HG03342 (cell line): ENCODE results near the gene ANGPTL8.

ENCODE experiments used
- ATAC-seq: cut with Tn5 transposase; IDR thresholded peaks from one replicate; pipeline ENCODE4 v1.9.1; 2021; ENCODE audit warnings: mild to moderate bottlenecking, moderate library complexity; ENCODE audit not compliant: unreplicated experiment

The ANGPTL8 gene

DNA sequence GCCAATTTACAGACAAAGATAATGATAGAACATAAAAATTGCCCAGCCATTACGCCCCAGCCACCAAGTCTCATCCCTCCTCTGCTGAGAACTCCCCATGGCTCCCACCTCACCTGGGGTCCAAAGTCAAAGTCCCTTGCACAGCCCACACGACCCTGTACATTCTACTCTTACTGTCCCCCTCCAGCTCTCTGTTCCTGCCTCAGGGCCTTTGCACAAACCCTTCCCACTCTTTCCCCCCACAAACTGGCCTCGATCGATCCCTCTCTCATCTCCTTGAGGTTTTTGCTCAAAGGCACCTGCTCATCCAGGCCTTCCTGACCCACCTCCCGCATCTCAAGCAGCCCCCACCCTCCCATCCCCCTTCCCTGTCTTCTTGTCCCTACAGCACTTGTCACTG lies 21.6 kb downstream of the ANGPTL8 start:
- no peak for ATAC-seq

DNA sequence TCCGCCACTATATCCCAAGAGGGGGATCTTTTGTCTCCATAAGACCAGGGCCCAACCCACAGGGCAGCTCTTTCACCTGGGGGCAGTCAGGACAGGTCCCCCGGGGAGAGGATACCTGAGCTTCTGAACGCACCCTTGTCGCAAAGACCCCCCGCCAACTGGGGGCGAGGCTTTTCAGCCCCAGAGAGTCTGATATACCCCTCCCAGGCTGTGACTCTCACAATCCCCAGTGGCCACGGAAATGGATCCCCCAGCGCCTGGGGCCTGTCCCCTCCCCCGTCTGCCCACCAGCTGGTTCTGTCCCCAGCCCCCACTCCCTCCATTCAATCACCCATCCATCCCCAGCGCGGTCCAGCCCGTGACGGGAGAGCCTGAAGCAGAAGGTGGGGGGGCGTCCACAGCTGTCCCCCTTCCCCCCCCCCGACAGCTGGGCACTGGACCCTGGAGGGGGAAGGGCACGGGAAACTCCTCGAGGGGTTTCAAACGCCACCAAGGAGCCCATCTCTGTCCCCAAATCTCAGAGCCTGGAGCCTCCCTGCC lies 22.1 kb downstream of the ANGPTL8 start:
- ATAC-seq: no peak

DNA sequence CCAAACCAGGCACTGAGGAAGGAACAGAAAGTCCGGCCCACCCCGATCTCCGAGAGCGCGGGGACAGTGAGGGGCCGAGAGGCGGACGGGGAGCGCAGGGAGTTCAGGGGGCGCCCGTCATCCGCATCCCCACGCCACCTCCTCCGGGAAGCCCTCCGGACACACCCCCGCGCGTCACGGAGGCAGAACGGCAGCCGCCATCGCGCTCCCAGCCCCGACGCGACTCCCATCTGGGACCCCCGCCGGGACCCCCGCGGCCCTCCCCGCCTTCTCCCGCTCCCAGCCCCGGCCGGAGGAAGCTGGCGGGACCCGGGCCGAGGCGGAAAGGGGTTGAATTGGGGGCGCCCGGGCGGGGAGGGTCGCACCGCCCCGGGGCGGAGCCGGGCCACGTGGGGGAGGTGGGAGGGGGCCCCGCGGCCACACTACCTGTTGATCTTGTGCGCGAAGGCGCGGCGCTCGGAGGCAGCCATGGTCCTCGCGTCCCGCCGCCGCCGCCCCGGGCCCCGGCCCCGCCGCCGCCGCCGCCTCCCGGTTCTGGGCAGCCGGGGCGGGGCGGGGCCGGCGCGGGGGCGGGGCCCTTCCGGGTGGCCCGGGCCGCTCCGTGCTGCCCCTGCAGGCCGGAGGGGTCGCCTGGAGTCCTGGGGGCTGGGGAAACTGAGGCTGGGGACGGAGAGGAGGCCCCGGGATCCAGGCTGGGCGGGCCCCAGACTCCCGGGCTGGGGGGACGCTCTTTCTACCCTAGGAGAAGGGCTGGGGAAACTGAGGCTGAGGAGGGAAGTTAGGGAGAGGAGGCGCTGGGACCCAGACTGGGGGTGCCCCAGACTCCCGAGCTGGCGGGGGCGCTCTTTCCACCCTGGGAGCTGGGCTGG lies 22.8 kb downstream of the ANGPTL8 start, which contains the start of gene DOCK6:
Gene DOCK6, minus strand, starts transcription at position 554 of the 869 bp plus-strand sequence. Its CDS starts 84 bp downstream, at position 470.
- ATAC-seq: no peak

DNA sequence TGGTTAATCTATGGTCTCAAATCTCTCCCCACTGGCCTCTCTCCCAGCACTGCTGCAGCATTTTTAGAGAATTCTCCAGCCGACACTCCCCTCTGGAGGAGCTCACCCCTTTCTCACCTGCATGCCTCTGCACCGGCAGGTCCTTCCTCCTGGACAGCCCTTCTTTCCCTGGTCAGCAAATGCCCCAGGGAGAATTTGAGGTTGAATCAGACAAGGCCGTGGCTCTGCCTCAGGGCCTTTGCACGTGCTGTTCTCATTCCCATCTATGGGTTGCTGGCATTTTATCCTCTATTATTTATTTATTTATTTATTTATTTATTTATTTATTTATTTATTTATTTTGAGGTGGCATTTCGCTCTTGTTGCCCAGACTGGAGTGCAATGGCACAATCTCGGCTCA lies 24.3 kb downstream of the ANGPTL8 start:
- no peak for ATAC-seq

DNA sequence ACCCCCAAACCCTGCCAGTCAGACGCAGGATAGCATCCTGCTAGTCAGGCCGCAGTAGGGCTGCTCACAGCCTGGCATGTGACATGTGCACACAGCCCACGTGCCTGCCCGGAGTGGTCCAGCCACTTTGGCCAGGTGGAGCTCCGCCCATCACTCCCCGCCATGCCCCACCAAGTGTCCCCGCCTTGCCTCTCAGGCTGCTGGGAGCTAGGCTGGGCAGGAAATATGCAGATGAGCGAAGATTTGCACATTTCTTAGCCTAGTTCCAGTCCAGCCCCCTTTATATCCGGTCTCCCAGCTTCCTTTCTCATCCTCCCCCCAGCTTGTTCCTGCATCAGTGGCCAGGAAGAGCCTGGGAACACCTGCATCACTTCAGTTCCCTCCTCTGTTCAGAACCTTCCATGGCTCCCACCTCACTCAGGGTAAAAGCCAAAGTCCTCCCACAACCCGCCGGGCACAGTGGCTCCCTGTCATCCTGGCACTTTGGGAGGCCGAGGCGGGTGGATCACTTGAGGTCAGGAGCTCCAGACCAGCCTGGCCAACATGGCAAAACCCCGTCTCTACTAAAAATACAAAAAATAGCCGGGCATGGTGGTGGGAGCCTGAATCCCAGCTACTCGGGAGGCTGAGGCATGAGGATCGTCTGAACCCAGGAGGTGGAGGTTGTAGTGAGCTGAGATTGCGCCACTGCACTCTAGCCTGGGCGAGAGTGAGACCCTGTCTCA lies 25.2 kb downstream of the ANGPTL8 start:
- ATAC-seq: no peak

DNA sequence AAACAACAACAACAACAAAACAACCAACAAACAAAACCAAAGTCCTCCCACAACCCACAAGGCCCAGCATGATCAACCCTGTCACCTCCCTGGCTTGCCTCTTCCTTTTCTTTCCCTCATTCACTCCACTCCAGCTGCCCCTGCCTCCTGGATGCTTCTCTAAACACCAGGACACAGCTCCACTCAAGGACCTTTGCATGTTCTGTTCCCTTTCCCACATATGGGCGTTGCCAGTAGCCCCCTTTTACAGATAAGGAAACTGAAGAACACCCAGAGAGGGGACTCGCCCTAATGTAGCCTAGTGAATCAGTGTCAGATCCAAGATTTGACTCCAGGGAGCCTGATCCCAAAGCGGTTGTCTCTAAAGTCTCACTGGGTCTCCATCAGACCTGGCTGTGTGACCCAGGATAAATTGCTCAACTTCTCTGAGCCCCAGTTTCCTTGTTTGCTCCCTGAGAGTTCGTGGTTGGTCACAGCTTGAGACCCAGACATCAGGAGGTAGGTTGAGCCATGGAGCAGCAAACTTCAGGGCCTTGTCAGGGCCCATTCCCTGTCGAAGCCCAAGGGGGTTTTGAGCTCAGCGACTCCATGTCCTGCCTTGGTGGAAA lies 25.9 kb downstream of the ANGPTL8 start:
- no peak for ATAC-seq

DNA sequence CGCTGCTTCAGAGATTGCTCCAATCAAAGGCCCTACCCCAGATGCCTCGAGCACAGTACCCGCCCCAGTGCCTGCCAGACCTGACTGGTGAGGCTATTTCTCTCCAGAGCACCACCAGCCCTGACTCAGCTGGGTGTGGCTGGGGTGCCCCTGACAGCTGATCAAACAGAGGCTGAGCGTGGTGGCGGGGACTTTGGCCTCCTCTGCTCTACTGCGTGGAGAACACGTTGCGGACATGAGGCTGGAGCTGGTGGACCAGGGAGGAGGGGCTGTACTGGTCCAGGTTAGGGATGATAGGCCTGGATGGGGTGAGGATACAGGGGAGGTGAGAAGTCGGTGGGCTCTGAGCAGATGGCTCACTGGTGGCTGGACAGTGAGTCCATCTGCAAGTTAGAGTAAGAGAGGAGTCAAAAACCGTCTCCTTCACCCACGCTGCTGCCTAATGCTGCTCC lies 26.4 kb downstream of the ANGPTL8 start:
- ATAC-seq: no peak

DNA sequence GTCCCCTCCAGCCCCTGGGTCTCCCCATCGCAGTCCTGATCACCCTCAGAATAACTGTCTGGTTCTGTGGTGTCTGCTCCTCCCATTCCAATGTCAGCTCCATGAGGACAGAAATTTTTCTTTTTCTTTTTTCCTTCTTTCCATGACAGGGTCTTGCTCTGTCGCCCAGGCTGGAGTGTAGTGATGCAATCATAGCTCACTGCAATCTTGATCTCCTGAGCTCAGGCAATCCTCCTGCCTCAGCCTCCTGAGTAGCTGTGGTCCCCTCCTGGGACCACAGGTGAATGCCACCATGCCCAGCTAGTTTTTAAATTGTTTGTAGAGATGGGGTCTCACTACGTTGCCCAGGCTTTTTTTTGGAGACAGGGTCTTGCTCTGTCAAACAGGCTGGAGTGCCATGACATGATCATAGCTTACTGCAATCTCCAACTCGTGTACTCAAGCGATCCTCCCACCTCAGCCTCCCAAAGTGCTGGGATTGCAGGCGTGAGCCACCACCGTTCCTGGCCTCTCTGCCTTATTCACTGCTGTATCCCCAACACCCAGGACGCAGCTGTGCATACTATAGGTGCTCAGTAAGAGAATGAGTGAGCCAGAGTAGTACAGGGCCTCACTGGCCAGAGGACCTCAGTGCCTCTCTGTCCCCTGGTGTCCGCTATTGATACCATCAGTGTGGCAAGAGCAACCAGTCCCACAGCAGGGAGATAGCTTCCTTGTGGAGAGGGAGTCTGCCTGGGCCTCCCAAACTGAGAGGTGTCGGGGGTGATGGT lies 28.1 kb downstream of the ANGPTL8 start:
- ATAC-seq: no peak

DNA sequence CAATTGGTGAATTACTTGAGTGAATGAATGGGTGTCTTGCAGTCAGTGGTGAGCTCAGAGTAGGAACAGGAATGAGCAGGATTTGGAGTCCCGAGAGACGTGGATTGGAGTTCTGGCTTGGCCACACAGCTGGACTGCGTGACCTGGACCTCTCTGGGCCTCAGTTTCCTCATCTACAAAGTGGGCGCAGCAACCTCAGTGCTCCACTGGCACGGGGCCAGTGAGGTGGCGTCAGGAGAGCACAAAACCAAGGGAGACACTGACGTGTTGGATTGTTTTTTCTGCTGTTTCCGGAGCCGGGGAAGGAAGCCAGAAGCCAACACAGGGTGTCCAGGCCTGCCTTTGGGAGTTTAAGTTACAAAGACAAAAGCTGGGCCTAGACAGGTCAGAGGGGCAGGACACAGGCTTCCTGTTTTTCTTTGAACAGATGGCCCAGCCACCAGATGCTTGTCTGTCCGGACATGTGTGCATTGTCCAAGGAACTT lies 29.4 kb downstream of the ANGPTL8 start:
- ATAC-seq: no peak

DNA sequence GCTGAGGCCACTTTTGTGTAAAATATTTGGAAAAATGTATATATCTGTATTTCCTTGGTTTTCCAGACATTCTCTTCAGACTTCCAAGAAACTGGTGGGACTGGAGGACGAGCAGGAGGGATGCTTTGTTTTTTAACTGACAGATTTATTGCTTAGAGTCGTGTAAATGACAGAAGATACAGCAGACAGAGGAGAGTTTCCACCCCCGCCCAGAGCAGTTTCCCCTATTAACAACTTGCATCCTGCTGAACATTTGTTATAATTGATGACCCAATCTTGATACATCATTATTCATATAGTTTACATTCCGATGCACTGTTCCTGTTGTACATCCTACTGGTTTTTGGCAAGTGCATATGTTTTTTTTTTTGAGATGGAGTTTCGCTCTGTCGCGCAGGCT lies 30.0 kb downstream of the ANGPTL8 start:
- ATAC-seq: no peak

DNA sequence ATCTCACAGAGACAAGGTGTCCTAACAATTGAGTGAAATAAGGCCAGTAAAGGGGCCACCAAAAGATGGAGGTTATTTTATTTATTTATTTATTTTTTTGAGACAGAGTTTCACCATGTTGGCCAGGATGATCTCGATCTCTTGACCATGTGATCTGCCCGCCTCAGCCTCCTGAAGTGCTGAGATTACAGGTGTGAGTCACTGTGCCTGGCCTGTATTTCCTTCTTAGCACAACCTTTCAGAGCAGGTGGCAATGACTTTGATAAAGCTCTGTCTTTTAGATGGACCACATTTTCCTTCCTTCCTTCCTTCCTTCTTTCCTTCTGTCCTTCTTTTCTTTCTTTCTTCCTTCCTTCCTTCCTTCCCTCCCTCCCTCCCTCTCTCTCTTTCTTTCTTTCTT lies 33.9 kb downstream of the ANGPTL8 start:
- ATAC-seq: no peak

DNA sequence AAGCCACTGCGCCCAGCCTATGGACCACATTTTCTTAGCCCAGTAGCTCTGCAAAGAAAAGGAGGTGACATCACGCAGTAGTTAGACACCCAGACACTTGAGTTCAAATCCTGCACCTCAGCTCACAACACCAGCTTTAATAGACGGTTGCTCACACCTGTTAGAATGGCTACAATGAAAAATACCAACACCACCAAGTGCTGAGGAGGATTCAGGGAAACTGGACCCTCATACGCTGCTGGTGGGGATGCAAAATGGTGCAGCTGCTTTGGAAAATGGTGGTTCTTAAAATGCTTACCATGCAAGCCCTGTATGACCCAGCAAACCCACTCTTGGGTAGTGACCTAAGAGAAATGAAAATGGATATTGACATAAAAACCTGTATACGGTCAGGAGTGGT lies 34.6 kb downstream of the ANGPTL8 start:
- no peak for ATAC-seq

DNA sequence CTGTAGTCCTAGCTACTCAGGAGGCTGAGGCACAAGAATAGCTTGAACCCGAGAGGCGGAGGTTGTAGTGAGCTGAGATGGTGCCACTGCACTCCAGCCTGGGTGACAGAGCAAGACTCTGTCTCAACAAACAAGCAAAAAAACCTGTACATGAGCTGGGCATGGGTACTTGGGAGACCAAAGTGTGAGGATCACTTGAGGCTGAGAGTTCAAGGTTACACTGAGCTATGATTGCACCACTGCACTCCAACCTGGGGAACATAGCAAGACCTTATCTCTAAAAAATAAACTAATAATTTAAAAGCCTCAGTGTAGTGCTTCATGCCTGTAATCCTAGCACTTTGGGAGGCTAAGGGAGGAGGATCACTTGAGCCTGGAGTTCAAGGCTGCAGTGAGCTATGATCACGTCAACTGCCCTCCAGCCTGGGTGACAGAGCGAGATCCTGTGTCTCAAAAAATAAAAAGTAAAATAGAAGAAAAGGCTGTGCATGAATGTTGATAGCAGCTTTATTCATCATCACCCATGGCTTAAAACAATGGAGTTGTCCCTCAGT lies 35.2 kb downstream of the ANGPTL8 start:
- ATAC-seq: no peak

DNA sequence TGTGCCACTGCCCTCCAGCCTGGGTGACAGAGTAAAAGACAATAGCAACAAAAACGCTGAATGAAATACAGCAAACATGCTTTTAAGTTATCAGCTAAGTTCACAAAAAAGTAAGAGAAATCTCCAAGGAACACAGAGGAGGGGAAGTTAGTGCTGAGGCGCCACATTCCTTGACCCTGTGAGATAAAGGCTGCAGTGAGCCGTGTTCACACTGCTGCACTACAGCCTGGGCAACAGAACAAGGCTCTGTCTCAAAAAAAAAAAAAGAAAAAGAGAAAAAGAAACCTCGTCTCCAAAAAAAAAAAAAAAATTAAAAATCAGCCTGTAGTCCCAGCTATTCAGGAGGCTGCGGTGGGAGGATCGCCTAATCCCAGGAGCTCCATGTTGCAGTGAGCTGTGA lies 39.3 kb downstream of the ANGPTL8 start:
- ATAC-seq: no peak

DNA sequence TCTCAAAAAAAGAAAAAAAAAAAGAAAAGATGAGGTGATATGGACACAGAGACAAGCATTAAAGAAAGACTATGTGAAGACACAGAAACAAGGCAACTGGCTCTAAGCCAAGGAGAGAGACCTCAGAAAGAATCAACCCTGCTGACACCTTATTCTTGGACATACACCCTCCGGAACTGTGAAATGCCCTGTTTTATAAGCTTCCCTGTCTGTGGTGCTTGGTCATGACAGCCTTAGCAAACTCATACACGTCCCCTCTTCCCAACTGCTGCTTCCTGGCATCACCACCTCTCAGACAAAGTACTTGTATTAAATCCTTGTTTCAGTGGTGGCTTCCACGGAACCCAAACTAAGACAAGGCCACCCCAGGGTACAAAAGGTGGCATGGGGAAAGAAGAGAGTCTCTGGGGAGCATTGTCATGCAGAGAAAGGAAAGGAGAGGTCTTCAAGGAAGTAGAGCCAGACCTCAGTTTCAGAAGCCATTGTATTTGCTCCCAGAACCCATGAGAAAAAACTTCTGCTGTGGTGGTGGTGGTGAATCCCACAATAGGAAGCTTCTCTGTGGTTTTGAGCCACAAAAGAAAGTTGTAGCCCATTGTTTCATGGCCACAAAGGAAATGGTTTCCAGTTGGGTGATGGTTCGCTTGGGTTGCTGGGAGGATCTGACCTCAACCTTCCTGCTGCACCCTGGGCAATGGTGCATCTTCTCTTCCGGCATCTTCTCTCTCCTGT lies 40.3 kb downstream of the ANGPTL8 start:
- no peak for ATAC-seq

DNA sequence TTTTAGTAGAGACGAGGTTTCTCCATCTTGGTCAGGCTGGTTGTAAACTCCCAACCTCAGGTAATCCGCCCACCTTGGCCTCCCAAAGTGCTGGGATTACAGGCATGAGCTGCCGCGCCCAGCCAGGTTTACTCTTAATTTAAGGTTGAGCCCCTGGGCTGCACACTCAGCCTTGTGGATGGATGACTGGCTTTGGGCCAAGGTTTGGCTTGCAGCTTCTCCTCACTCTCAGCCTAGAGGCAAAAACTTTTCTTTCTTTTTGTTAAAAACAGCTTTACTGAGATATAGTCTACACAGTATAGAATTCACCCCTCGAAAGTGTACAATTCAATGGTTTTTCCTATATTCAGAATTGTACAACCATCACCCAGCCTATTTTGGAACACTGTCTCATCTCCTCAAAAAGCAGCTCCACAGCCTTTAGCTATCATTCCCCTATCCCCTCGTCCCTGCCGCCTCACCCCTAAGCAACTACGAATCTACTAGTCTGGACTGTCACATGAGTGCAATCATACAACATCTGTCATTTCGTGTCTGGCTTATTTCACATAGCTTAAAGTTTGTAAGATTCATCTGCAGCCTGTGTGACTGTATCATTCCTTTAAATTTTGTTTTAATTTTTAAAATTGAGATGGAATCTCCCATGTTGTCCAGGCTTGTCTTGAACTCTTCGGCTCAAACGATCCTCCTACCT lies 42.1 kb downstream of the ANGPTL8 start:
- no peak for ATAC-seq

DNA sequence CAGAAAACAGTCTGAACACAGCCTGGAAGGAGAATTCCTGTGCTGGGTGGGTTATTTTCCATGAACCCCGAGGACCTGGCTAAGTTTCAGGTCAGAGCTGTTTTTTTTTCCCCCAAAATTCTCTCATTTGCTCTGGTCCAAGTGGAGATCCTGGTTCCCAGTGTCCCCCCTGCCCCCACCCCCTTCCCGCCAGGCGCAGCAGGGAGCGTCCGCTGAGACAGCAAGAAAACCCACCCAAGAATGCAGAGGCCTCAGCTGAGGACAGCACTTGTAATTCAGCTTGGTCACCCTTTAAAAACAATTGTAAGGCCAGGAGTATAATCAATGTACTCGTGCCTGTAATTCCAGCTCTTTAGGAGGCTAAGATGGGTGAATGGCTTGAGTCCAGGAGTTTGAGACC lies 45.1 kb downstream of the ANGPTL8 start:
- ATAC-seq: no peak

DNA sequence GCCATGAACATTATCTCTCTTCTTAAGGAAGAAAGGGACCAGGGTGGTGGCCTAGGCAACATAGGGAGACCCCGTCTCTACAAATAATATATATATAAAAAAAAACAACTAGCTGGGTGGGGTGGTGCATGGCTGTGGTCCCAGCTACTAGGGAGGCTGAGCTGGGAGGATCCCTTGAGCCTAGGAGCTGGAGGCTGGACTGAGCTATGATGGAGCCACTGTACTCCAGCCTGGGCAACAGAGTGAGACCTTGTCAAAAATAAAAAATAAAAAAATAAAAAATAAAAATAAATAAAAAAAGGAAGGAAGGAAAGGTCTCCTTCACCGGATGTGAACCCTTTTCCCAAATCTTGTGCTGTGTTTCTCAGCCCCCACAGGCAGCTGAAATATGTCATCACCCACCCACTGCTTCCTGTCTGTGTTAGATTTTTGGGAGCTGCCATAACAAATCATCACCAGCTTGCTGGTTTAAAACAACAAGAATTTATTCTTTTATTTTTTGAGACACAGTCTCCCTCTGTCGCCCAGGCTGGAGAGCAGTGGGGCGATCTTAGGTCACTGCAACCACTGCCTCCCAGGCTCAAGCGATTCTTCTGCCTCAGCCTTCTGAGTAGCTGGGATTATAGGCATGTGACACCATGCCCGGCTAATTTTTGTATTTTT lies 47.0 kb downstream of the ANGPTL8 start:
- ATAC-seq: no peak
